Mucosa of descending colon (tissue), 3 donors: ENCODE data around the gene TOR4A. TPM values are rescaled to one million over a fixed set of nuclear protein-coding genes. Genes with fewer than 3 reads are reported as not detected.

ENCODE experiments used
- ATAC-seq: fragments of 200-7000 bp; cut with Tn5 transposase; one replicate; pipeline ENCODE4 v1.9.1; 2020; ENCODE audit warnings: mild to moderate bottlenecking, moderate library complexity
- DNase-seq, 3 donors: peaks; one replicate each; pipeline ENCODE4 v3.0.0-alpha.2; 2020
- H3K36me3 ChIP-seq: fragments of 200-600 bp; one replicate; pipeline ENCODE4 v1.8.0; 2021; ENCODE audit warnings: low read depth, mild to moderate bottlenecking
- H3K4me1 ChIP-seq: fragments of 200-600 bp; one replicate; pipeline ENCODE4 v1.8.0; 2021; ENCODE audit warnings: low read depth, mild to moderate bottlenecking
- H3K4me3 ChIP-seq: fragments of 200-600 bp; one replicate; pipeline ENCODE4 v1.8.0; 2021; ENCODE audit warnings: mild to moderate bottlenecking
- H3K9me3 ChIP-seq: fragments of 200-600 bp; one replicate; pipeline ENCODE4 v1.8.0; 2021; ENCODE audit warnings: mild to moderate bottlenecking
- CTCF ChIP-seq: fragments of 200-600 bp; IDR thresholded peaks from one replicate; pipeline ENCODE4 v1.8.0; 2022; ENCODE audit warnings: antibody characterized with exemption, mild to moderate bottlenecking
- intact Hi-C, 2 donors: fragments of 100-400 bp; cut with DNase I in 1 of 2; cut with micrococcal nuclease in 1 of 2; formaldehyde crosslinking; loops; one replicate each; pipeline versions ENCODE4 v1.11.0 to v1.11.1; 2022; cut with DNase I, micrococcal nuclease
- total RNA-seq, 3 donors: library from RNA; stranded (reverse); fragmentation: NEBNext Ultra II Directional in 2 of 3; extraction: Animal tissue kit (Norgen Biotek cat#: 25700) in 2 of 3; gene quantifications; one replicate each; pipeline versions ENCODE4 v1.2.1 to v1.2.4, GENCODE V29; 2021 to 2023
- donor health status: DM: no; HTN: no; CAD: no; lungs with moderate emphysema.
- donor health status: DM: no; HTN: no; CAD: no.
- donor health status: DM: no; HTN: yes; CAD: no.

Gene TOR4A
- total RNA-seq, 3 donors from 2014 or later = 23.3 to 48.6 (median 45.3) TPM

- peaks cover 4% of the 10 kb centered on the region for H3K36me3 ChIP-seq
- no peak for ATAC-seq
- no peak overlapping the region for H3K4me3 ChIP-seq
- H3K4me1 ChIP-seq = peaks cover 19% of the 10 kb centered on the region
- no peak for TF ChIP-seq CTCF
- no peak for DNase-seq
- intact Hi-C loops = no loop called here
- no peaks in the 10 kb centered on the region for H3K9me3 ChIP-seq
Measured at GRCh38 chr9:137244486-137245449, 32.8 kb upstream of the TOR4A start.

- ATAC-seq (no peak), DNase-seq (no peak)
- Histone ChIP-seq H3K4me1 (peaks cover 15% of the 10 kb centered on the region), H3K36me3 (peaks cover 4% of the 10 kb centered on the region), H3K9me3 (no peaks in the 10 kb centered on the region), H3K4me3 (no peak overlapping the region)
- intact Hi-C loops = no loop called here
- TF ChIP-seq CTCF = no peak
Measured at GRCh38 chr9:137245450-137246421, 31.8 kb upstream of the TOR4A start.

- no peak for DNase-seq
- H3K4me1 ChIP-seq = peaks cover 9% of the 10 kb centered on the region
- H3K4me3 ChIP-seq = no peak overlapping the region
- no peak for TF ChIP-seq CTCF
- intact Hi-C loops = no loop called here
- H3K9me3 ChIP-seq = no peaks in the 10 kb centered on the region
- no peaks in the 10 kb centered on the region for H3K36me3 ChIP-seq
- ATAC-seq = no peak
Measured at GRCh38 chr9:137247135-137247915, 30.2 kb upstream of the TOR4A start.

- intact Hi-C loops = no loop called here
- Histone ChIP-seq H3K4me1 (peaks cover 8% of the 10 kb centered on the region), H3K4me3 (no peak overlapping the region), H3K36me3 (no peaks in the 10 kb centered on the region), H3K9me3 (no peaks in the 10 kb centered on the region)
- ATAC-seq (no peak), DNase-seq (no peak)
- TF ChIP-seq CTCF = no peak
Measured at GRCh38 chr9:137247916-137248175, 29.7 kb upstream of the TOR4A start.
